ENCODE results near the gene LDLR. TPM values are rescaled to one million over a fixed set of nuclear protein-coding genes. Genes with fewer than 3 reads are reported as not detected.
A peak's percentile ranks its signal among the peaks of the same experiment; 100 is the strongest.

LDLR gene
- total and polyA plus RNA-seq, 3 donors from 2014 or later = 12.5 to 20.1 (median 19.0) TPM

- TF ChIP-seq CTCF (IDR thresholded peaks at IDR 0.05) (no peak), POLR2A (IDR thresholded peaks at IDR 0.05) (peak; percentile 88)
- Histone ChIP-seq H3K27me3 (no peaks in the 10 kb centered on the region), H3K9me3 (no peaks in the 10 kb centered on the region), H3K36me3 (ENCODE audit: low read depth, missing control alignments) (no peaks in the 10 kb centered on the region), H3K4me3 (peak overlapping the region; percentile 64 to 67), H3K27ac (peak overlapping the region; percentile 88 to 94), H3K4me1 (peaks cover 32% of the 10 kb centered on the region)
- 0 to 3% methylated on average over 21 to 54 of the region's 64 CpGs for WGBS, 2 donors
- intact Hi-C loops (cut with DNase I; ENCODE audit: low total_unique reads) = no loop called here
- DNase-seq = peak; percentile 98
Observed at GRCh38 chr19:11090264-11090996, 1.2 kb downstream of the LDLR start.

- intact Hi-C loops (cut with DNase I; ENCODE audit: low total_unique reads) = no loop called here
- H3K36me3 ChIP-seq (ENCODE audit: low read depth, missing control alignments) = no peaks in the 10 kb centered on the region
Observed at GRCh38 chr19:11090997-11091702, 1.9 kb downstream of the LDLR start.

GRCh38 chr19:11091703-11092153 lies 2.5 kb downstream of the LDLR start:
- TF ChIP-seq CTCF (IDR thresholded peaks at IDR 0.05) (no peak), POLR2A (IDR thresholded peaks at IDR 0.05) (no peak)
- Histone ChIP-seq H3K4me1 (peaks cover 31% of the 10 kb centered on the region), H3K27ac (peak overlapping the region; percentile 88 to 94), H3K27me3 (no peaks in the 10 kb centered on the region), H3K36me3 (ENCODE audit: low read depth, missing control alignments) (no peaks in the 10 kb centered on the region), H3K9me3 (no peaks in the 10 kb centered on the region), H3K4me3 (no peak overlapping the region)
- DNase-seq = peak; percentile 31
- intact Hi-C loops (cut with DNase I; ENCODE audit: low total_unique reads) = no loop called here
- WGBS, 2 donors = 24 to 25% methylated on average over 8 of the region's 8 CpGs

More at GRCh38 chr19:11090997-11091702, 1.9 kb downstream of the LDLR start:
- no peak for DNase-seq
- H3K27me3 ChIP-seq = no peaks in the 10 kb centered on the region
- H3K4me3 ChIP-seq = peak overlapping the region; percentile 64 to 67
- 30 to 31% methylated on average over 11 of the region's 11 CpGs for WGBS, 2 donors
- TF ChIP-seq CTCF (IDR thresholded peaks at IDR 0.05) (no peak), POLR2A (IDR thresholded peaks at IDR 0.05) (no peak)
- peak overlapping the region; percentile 88 to 94 for H3K27ac ChIP-seq
- no peaks in the 10 kb centered on the region for H3K9me3 ChIP-seq
- peaks cover 27% of the 10 kb centered on the region for H3K4me1 ChIP-seq

GRCh38 chr19:11092181-11092538 lies 2.9 kb downstream of the LDLR start:
- H3K9me3 ChIP-seq = no peaks in the 10 kb centered on the region
- no peak for DNase-seq
- no peaks in the 10 kb centered on the region for H3K36me3 ChIP-seq (ENCODE audit: low read depth, missing control alignments)
- TF ChIP-seq CTCF (IDR thresholded peaks at IDR 0.05) (no peak), POLR2A (IDR thresholded peaks at IDR 0.05) (no peak)
- no peaks in the 10 kb centered on the region for H3K27me3 ChIP-seq
- intact Hi-C loops (cut with DNase I; ENCODE audit: low total_unique reads) = no loop called here
- H3K4me1 ChIP-seq = peaks cover 31% of the 10 kb centered on the region
- WGBS, 2 donors = 66 to 71% methylated on average over 6 of the region's 6 CpGs
- no peak overlapping the region for H3K4me3 ChIP-seq
- peak overlapping the region; percentile 88 to 94 for H3K27ac ChIP-seq
